ENCODE data around the gene MOB3B.

The MOB3B gene

GRCh38 chr9:27529316-27530278 is at the start of gene MOB3B:
TSS of gene MOB3B (minus strand) at chr9:27529814. CDS start at chr9:27455550, 74,264 bp downstream.
- in situ Hi-C loops (cut with HindIII; ENCODE audit: low sequenced_read_pairs): no loop called here

GRCh38 chr9:27573634-27574590 is 44.3 kb upstream of the MOB3B start:
- in situ Hi-C loops (cut with HindIII; ENCODE audit: low sequenced_read_pairs): no loop called here

DNA sequence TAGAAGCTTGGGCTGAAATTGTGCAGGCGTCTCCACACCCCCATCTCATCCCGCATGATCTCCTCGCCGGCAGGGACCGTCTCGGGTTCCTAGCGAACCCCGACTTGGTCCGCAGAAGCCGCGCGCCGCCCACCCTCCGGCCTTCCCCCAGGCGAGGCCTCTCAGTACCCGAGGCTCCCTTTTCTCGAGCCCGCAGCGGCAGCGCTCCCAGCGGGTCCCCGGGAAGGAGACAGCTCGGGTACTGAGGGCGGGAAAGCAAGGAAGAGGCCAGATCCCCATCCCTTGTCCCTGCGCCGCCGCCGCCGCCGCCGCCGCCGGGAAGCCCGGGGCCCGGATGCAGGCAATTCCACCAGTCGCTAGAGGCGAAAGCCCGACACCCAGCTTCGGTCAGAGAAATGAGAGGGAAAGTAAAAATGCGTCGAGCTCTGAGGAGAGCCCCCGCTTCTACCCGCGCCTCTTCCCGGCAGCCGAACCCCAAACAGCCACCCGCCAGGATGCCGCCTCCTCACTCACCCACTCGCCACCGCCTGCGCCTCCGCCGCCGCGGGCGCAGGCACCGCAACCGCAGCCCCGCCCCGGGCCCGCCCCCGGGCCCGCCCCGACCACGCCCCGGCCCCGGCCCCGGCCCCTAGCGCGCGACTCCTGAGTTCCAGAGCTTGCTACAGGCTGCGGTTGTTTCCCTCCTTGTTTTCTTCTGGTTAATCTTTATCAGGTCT is 43.5 kb upstream of the MOB3B start, which contains the start of gene C9orf72:
C9orf72 (minus strand) TSS at position 564 of the 716 bp plus-strand sequence. CDS start 6,361 bp downstream, outside the sequence.
- in situ Hi-C loops (cut with HindIII; ENCODE audit: low sequenced_read_pairs): no loop called here

GRCh38 chr9:27572566-27572917 is 42.9 kb upstream of the MOB3B start:
- in situ Hi-C loops (cut with HindIII; ENCODE audit: low sequenced_read_pairs): no loop called here

GRCh38 chr9:27572061-27572460 is 42.4 kb upstream of the MOB3B start:
- in situ Hi-C loops (cut with HindIII; ENCODE audit: low sequenced_read_pairs): no loop called here

DNA sequence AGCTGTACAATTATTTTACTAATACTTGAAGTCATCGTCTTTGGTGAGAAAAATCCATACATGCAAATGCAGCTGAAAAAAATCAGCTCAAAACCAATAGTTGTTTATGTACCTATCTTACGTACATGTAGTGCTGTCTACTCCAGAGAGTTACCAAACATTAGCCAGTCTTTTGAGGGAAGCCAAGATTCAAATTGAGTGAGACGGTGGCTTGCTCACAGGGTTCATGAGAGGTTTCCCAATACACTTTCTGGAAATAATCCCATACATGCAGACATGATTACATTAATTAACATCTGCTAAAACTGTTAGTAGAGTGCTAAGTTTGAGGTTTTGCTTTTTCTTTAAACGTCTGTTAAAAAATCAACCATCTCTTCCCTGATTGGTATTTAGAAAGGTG is 41.4 kb upstream of the MOB3B start:
- in situ Hi-C loops (cut with HindIII; ENCODE audit: low sequenced_read_pairs): no loop called here

DNA sequence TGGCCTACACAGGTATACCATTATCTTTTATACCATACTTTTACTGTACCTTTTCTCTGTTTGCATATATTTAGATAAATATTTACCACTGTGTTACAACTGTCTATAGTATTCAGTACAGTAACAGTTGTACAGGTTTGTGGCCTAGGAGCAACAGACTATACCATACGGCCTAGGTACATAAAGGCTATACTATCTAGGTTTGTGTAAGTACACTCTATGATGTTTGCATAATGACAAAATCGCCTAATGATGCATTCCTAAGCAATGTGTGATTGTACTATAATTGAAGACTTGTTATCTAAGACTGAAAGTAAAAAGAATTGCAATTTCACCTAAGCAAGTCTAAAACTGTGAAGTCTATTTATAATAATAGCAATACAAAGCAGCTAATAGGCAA is 39.8 kb upstream of the MOB3B start:
- in situ Hi-C loops (cut with HindIII; ENCODE audit: low sequenced_read_pairs): no loop called here

DNA sequence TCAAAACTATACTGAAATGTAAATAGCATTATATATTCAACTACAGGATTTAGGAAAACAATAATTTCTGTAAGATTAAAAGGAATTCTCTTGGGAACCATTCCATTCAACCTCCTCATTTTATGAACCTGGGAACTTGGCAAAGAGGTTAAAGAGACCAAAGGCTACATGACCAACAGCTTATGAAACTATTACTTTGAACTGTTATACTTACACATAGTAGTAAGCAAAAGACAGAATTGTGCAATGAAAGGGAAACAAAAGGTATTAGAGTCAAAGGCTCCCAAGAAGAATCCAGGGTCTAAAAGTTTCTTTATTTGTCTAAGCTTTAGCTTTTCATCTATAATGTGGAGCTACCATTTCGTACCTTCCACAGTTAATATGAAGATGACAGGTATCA is 36.5 kb upstream of the MOB3B start:
- in situ Hi-C loops (cut with HindIII; ENCODE audit: low sequenced_read_pairs): no loop called here

GRCh38 chr9:27565696-27566095 is 36.1 kb upstream of the MOB3B start:
- in situ Hi-C loops (cut with HindIII; ENCODE audit: low sequenced_read_pairs): no loop called here

GRCh38 chr9:27564670-27565069 is 35.1 kb upstream of the MOB3B start:
- in situ Hi-C loops (cut with HindIII; ENCODE audit: low sequenced_read_pairs): no loop called here

- in situ Hi-C loops (cut with HindIII; ENCODE audit: low sequenced_read_pairs): no loop called here
Measured at GRCh38 chr9:27563738-27564430, 34.3 kb upstream of the MOB3B start.

- in situ Hi-C loops (cut with HindIII; ENCODE audit: low sequenced_read_pairs): no loop called here
Measured at GRCh38 chr9:27561685-27562084, 32.1 kb upstream of the MOB3B start.

DNA sequence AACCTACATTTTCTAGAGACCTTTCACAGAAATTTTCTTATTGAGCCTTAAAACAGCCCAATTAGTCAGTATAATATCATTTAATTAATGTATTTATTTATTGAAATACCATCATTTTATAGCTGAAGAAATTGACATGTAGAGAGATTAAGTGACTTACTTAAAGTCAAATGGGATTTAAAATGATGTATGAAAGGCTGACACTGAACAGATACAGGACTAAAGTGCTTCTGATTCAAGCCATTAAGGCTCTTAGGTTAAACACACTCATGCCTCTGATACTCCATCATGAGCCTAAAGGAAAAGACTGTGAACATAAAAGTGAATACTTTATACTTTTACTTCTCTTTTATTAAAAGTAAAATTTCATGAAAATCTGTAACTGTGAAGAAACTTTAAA is 30.8 kb upstream of the MOB3B start:
- in situ Hi-C loops (cut with HindIII; ENCODE audit: low sequenced_read_pairs): no loop called here

- in situ Hi-C loops (cut with HindIII; ENCODE audit: low sequenced_read_pairs): no loop called here
Measured at GRCh38 chr9:27558307-27558706, 28.7 kb upstream of the MOB3B start.

DNA sequence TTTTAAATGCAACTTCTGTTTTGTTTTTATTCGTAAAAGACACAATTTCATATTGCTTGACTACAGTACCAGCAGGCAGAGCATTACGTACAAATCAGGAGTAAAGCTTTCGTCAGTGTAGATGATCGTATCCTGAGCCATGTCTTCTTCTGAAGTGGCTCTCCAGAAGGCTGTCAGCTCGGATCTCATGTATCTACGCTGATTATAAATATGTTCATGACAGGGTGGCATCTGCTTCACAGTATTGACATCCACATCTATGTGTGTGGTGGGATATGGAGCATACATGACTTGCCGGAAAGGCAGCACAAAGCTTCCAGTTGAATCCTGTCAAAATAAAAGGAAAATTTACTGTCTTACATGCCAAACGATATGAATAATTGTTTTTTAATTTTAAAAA is 26.9 kb upstream of the MOB3B start:
- in situ Hi-C loops (cut with HindIII; ENCODE audit: low sequenced_read_pairs): no loop called here

GRCh38 chr9:27554712-27555111 is 25.1 kb upstream of the MOB3B start:
- in situ Hi-C loops (cut with HindIII; ENCODE audit: low sequenced_read_pairs): no loop called here

GRCh38 chr9:27549196-27549755 is 19.7 kb upstream of the MOB3B start:
- in situ Hi-C loops (cut with HindIII; ENCODE audit: low sequenced_read_pairs): no loop called here

- in situ Hi-C loops (cut with HindIII; ENCODE audit: low sequenced_read_pairs): no loop called here
Measured at GRCh38 chr9:27548055-27548741, 18.6 kb upstream of the MOB3B start.

DNA sequence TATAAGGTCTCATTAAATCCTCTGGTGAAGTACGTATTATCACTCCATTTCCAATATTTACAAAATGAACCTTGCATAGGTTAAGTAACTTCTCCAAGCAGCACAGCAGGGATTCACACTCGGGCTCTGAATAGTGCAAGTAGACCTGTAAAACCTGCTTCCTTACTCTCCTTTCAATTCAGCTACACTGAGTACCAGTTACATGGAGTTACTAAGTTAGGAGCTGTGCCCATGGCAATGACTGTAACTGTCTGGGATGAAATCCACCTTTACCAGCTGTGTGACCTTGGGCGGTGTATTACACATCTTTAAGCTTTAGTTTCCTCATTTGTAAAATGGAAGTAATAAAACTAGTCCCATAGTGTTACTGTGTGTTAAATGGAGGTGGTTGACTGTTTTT is 15.9 kb upstream of the MOB3B start:
- in situ Hi-C loops (cut with HindIII; ENCODE audit: low sequenced_read_pairs): no loop called here

All from DLD1 (cell line).